A549 (cell line): ENCODE results near the gene PRR18.

Source experiments
- ESRRA ChIP-seq: fragments of 150-350 bp; IDR thresholded peaks from 2 replicates; pipeline ENCODE4 v1.6.1; 2014; ENCODE audit warnings: mild to moderate bottlenecking, low read length, borderline replicate concordance
- HOXB5 ChIP-seq: fragments of 250-450 bp; sonication (Bioruptor Pico); IDR thresholded peaks from 2 replicates; pipeline ENCODE4 v1.5.0; 2020; ENCODE audit warnings: mild to moderate bottlenecking, moderate library complexity
- ZFP36 ChIP-seq: fragments of 450-650 bp; IDR thresholded peaks from 2 replicates; pipeline ENCODE4 v1.6.1; 2014; ENCODE audit warnings: borderline replicate concordance; ENCODE audit not compliant: partially characterized antibody
- TF ChIP-seq, protein P1 (sequence below): fragments of >200 bp; sonication (Bioruptor Twin); formaldehyde crosslinking; IDR thresholded peaks from 3 replicates; pipeline ENCODE4 v1.5.1; 2016
- TF ChIP-seq, protein P2 (sequence below): IDR thresholded peaks from 2 replicates; pipeline ENCODE4 v1.6.1; 2012

DNA sequence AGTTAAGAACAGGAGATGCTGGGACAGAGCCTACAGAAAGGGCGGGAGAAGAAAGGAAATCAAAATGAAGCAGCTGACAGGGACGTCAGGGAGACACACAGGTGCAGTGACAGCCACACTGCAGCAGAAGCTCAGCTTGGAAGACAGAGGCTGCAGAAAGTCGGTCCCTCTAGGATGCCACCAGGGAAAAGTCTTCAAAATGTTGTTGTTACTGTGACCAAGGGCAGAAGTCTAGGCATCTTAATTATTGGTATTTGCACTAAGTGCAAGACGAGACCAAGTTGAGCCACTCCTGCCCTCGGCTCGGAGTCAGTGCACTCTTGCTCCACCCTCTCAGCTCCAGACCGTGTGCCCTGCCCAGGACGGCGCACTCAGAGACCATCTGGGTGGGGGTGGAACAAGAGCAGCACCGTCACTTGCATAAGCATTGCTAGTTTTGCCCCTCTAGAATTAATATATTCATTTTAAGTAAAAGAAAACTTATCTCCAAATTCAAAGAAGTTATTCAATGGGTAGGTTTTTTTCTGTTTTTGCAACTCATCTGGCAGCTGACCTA, 2.6 kb downstream of the PRR18 start:
- no peak for TF ChIP-seq HOXB5 (CRISPR knock-in tag)
- no peak for TF ChIP-seq ESRRA
- no peak for TF ChIP-seq ZFP36
- TF ChIP-seq, protein P1, sequence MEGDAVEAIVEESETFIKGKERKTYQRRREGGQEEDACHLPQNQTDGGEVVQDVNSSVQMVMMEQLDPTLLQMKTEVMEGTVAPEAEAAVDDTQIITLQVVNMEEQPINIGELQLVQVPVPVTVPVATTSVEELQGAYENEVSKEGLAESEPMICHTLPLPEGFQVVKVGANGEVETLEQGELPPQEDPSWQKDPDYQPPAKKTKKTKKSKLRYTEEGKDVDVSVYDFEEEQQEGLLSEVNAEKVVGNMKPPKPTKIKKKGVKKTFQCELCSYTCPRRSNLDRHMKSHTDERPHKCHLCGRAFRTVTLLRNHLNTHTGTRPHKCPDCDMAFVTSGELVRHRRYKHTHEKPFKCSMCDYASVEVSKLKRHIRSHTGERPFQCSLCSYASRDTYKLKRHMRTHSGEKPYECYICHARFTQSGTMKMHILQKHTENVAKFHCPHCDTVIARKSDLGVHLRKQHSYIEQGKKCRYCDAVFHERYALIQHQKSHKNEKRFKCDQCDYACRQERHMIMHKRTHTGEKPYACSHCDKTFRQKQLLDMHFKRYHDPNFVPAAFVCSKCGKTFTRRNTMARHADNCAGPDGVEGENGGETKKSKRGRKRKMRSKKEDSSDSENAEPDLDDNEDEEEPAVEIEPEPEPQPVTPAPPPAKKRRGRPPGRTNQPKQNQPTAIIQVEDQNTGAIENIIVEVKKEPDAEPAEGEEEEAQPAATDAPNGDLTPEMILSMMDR: no peak
- TF ChIP-seq, protein P2, sequence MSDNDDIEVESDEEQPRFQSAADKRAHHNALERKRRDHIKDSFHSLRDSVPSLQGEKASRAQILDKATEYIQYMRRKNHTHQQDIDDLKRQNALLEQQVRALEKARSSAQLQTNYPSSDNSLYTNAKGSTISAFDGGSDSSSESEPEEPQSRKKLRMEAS: no peak
